Stimulated activated effector memory CD8-positive, alpha-beta T cell treated with anti-CD3 and anti-CD28 coated beads, Interleukin-12 subunit alpha, Interleukin-12 subunit beta, amount 100 ng/mL, for 72 hours (primary cell): ENCODE results near the gene KCTD16.

ENCODE experiments used
- ATAC-seq: fragments of 150-1000 bp; cut with Tn5 transposase; 2 replicates; pipeline ENCODE4 v1.10.0; 2021
- DNase-seq, 2 donors: peaks; one replicate each; pipeline ENCODE4 v3.0.0; 2021 to 2022; ENCODE audit warnings: low spot score in 2 of 2
- H3K27ac Mint-ChIP-seq: one replicate; pipeline ENCODE4 v1.8.0; 2022; ENCODE audit warnings: mild to moderate bottlenecking, mixed read lengths
- H3K36me3 Mint-ChIP-seq: one replicate; pipeline ENCODE4 v1.8.0; 2022; ENCODE audit warnings: mild to moderate bottlenecking, mixed read lengths
- H3K4me1 Mint-ChIP-seq: one replicate; pipeline ENCODE4 v1.8.0; 2022; ENCODE audit warnings: mixed read lengths
- H3K4me3 Mint-ChIP-seq: one replicate; pipeline ENCODE4 v1.8.0; 2022; ENCODE audit warnings: mild to moderate bottlenecking, mixed read lengths
- H3K9me3 Mint-ChIP-seq: one replicate; pipeline ENCODE4 v1.8.0; 2022; ENCODE audit warnings: mixed read lengths

Gene KCTD16

DNA sequence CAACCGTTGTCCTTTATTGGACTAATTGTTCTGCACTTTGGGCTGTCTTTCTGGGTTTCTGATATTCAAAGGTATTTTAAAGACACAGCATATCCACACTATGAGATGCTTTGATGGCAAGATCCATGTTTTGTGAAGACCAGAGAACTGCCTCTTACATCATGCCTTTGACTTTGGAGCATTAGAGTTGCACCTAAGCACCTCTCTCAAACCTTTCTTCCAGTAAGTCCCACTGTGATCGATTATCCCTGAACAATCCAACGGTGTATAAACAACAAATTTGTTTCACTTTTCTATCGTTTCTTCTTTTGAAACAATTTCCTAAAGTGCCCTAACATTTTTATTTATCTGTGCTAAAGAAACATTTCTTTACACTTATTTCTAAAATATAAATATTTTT lies 144.4 kb downstream of the KCTD16 start:
- no peaks in the 10 kb centered on the region for H3K9me3 Mint-ChIP-seq
- no peak for DNase-seq
- no peak overlapping the region for H3K27ac Mint-ChIP-seq
- no peak for ATAC-seq
- H3K4me3 Mint-ChIP-seq: no peak overlapping the region
- no peaks in the 10 kb centered on the region for H3K4me1 Mint-ChIP-seq
- no peaks in the 10 kb centered on the region for H3K36me3 Mint-ChIP-seq

GRCh38 chr5:144315994-144316634 lies 145.4 kb downstream of the KCTD16 start:
- Mint-ChIP-seq H3K9me3 (no peaks in the 10 kb centered on the region), H3K27ac (no peak overlapping the region), H3K36me3 (no peaks in the 10 kb centered on the region), H3K4me3 (no peak overlapping the region), H3K4me1 (no peaks in the 10 kb centered on the region)
- ATAC-seq (no peak), DNase-seq (no peak)

- Mint-ChIP-seq H3K9me3 (no peaks in the 10 kb centered on the region), H3K27ac (no peak overlapping the region), H3K4me1 (no peaks in the 10 kb centered on the region), H3K4me3 (no peak overlapping the region), H3K36me3 (no peaks in the 10 kb centered on the region)
- no peak for DNase-seq
- no peak for ATAC-seq
Observed at GRCh38 chr5:144318011-144318410, 147.3 kb downstream of the KCTD16 start.

DNA sequence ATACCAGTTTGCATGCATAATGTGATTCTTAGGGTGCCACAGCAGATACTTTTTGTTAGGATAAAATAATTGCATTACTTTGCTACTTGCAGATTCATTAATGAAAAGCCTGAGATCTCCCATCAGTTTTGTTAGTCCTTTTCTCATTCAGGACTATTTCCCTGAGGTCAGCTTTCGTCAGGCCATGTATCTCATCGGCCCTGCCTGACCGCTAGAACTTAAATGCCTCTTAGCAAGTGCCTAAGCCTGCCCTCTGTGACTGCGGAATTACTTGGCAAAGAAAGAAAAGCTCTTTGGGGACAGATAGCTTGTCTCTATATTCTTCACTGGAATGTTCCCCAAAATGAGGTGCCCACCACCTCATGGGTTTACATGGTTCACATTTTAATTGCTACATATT lies 147.8 kb downstream of the KCTD16 start:
- Mint-ChIP-seq H3K36me3 (no peaks in the 10 kb centered on the region), H3K4me3 (no peak overlapping the region), H3K27ac (no peak overlapping the region), H3K4me1 (no peaks in the 10 kb centered on the region), H3K9me3 (no peaks in the 10 kb centered on the region)
- ATAC-seq: no peak
- DNase-seq: no peak

- H3K4me1 Mint-ChIP-seq: no peaks in the 10 kb centered on the region
- H3K36me3 Mint-ChIP-seq: no peaks in the 10 kb centered on the region
- ATAC-seq: no peak
Observed at GRCh38 chr5:144323181-144323580, 152.5 kb downstream of the KCTD16 start.

GRCh38 chr5:144325532-144325931 lies 154.9 kb downstream of the KCTD16 start:
- no peaks in the 10 kb centered on the region for H3K4me1 Mint-ChIP-seq
- no peak overlapping the region for H3K4me3 Mint-ChIP-seq
- no peak for DNase-seq

More at GRCh38 chr5:144323181-144323580, 152.5 kb downstream of the KCTD16 start:
- no peak for DNase-seq
- Mint-ChIP-seq H3K9me3 (no peaks in the 10 kb centered on the region), H3K4me3 (no peak overlapping the region), H3K27ac (no peak overlapping the region)

DNA sequence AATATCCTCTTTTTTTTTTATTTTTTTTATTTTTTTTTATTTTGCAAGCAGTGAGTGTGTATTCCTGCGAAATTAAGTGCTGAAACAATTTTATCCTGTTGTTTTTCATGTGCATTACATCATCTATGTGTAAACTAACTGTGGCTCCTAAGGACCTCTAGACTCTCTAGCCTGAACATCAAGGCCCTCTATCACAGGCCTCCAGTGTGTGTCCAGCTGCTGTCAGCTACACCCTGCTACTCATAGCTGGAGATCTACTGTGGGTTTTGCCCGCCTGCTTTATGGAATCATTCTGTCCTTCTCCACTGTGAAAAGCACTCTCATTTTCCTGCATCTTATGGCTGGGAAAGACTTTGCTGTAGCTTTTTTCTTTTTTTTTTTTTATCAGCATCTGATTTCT lies 157.8 kb downstream of the KCTD16 start:
- ATAC-seq: no peak
- H3K4me1 Mint-ChIP-seq: no peaks in the 10 kb centered on the region
- H3K9me3 Mint-ChIP-seq: no peaks in the 10 kb centered on the region
- no peak overlapping the region for H3K4me3 Mint-ChIP-seq
- no peaks in the 10 kb centered on the region for H3K36me3 Mint-ChIP-seq
- DNase-seq: no peak
- H3K27ac Mint-ChIP-seq: no peak overlapping the region

More at GRCh38 chr5:144325532-144325931, 154.9 kb downstream of the KCTD16 start:
- ATAC-seq: no peak
- H3K9me3 Mint-ChIP-seq: no peaks in the 10 kb centered on the region
- no peaks in the 10 kb centered on the region for H3K36me3 Mint-ChIP-seq
- no peak overlapping the region for H3K27ac Mint-ChIP-seq

DNA sequence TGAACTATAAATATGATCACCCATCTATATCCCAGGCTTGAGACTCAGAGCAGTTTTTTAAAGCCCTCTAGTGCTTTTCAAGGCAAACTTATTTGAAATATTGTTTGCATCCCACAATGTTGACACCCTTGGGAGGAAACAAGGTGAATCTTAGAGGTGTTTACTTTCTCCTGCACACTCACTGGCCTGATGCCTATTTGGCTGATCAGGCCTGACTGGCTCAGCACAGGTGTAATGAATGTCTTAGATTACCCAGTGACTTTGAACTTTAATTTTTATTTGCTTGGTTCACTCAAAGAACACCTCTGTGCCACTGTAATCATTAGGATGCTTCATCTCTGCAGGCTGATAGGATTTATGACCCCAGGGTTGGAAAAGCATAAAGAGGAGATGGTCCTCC lies 158.3 kb downstream of the KCTD16 start:
- Mint-ChIP-seq H3K36me3 (no peaks in the 10 kb centered on the region), H3K27ac (no peak overlapping the region), H3K4me3 (no peak overlapping the region), H3K4me1 (no peaks in the 10 kb centered on the region), H3K9me3 (no peaks in the 10 kb centered on the region)
- no peak for ATAC-seq
- no peak for DNase-seq

DNA sequence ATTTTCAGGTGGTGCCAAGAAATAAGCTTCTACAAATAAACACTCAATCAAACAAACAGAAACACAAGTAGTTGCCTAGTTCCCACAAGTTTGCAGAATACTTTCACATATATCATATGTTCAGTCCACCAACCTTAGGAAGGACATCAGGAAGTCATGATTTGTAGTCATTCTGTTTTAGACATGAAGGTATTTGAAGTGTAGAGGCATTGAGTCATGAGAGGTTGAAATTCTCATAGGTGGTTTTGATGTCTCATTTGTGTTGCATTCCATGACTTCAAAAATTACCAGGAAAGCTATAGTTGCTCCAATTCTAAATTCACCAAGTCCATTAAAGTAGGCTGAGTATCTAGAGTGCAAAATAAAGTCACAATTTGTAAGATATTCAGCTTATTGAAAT lies 159.0 kb downstream of the KCTD16 start:
- Mint-ChIP-seq H3K9me3 (no peaks in the 10 kb centered on the region), H3K4me1 (no peaks in the 10 kb centered on the region), H3K4me3 (no peak overlapping the region), H3K27ac (no peak overlapping the region), H3K36me3 (no peaks in the 10 kb centered on the region)
- DNase-seq (no peak), ATAC-seq (no peak)

GRCh38 chr5:144331361-144331760 lies 160.7 kb downstream of the KCTD16 start:
- H3K36me3 Mint-ChIP-seq: no peaks in the 10 kb centered on the region
- no peaks in the 10 kb centered on the region for H3K4me1 Mint-ChIP-seq
- ATAC-seq: no peak
- no peak overlapping the region for H3K27ac Mint-ChIP-seq
- DNase-seq: no peak
- no peak overlapping the region for H3K4me3 Mint-ChIP-seq
- H3K9me3 Mint-ChIP-seq: no peaks in the 10 kb centered on the region

DNA sequence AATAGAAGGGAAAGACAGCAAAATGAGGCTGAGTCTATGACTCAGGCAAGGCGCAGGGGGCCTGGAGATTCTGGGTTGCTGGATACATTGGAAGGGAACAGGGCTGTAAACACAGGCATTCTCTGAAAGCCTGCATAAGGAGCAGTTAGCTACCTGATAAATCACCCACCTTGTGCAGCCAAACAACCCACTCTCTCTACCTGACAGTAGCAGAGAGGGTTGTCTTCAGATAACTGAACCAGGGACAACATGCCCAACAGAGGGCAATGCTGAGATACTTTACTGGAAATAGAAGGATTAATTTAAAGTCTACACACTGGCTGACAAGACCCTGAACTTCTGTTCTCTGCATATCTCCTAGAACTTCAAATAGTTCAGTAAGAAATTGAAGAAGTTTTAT lies 161.6 kb downstream of the KCTD16 start:
- no peak overlapping the region for H3K4me3 Mint-ChIP-seq
- no peaks in the 10 kb centered on the region for H3K36me3 Mint-ChIP-seq
- DNase-seq (no peak), ATAC-seq (no peak)
- no peak overlapping the region for H3K27ac Mint-ChIP-seq
- H3K9me3 Mint-ChIP-seq: no peaks in the 10 kb centered on the region
- no peaks in the 10 kb centered on the region for H3K4me1 Mint-ChIP-seq

DNA sequence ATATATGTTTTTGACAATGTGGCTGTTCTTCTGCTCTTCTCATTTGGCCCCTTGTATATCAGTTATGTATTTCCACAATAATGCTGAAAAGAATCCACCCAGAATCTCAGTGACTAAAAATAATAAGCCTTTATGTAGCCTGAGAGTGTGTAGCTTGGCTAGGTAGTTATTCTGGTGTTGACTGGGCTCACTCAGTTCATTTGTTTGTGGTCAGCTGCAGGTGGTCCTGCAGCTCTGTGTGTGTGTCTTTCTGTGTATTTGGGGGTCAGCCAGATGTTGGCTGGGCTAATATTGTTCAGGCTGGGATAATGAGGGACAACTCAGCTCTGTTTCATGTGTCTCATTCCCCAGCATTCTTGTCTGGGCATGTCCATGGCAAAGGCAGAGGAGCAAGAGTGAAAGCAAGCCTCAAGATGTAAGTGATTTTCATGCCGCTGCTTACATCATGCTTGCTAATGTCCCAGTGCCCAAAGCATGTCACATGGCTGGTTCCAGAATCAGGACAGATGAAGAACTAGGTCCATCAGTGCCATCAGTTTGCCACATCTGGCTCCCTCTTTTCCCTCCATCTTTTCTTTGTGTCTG lies 162.8 kb downstream of the KCTD16 start:
- ATAC-seq (no peak), DNase-seq (no peak)
- no peaks in the 10 kb centered on the region for H3K9me3 Mint-ChIP-seq
- H3K27ac Mint-ChIP-seq: no peak overlapping the region
- H3K36me3 Mint-ChIP-seq: no peaks in the 10 kb centered on the region
- H3K4me1 Mint-ChIP-seq: no peaks in the 10 kb centered on the region
- H3K4me3 Mint-ChIP-seq: no peak overlapping the region

DNA sequence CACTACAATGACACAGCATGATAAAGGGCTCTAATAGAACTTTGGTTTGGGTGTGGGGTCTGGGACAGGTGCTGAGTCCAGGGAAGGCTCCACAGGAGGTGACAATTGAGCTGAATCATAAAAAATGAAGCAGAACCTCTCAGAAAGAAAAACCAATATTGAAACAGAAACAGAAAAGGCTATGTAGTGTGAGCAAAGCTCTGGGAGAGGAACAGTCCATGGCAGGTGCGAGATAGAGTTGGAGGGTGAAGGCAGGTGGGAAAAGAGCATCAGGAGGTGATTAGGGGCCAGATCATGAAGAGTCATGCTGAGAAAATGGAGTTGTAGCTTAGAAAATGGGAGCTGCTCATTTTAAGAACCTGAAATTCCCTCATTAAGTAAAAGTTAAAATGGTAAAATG lies 164.9 kb downstream of the KCTD16 start:
- H3K36me3 Mint-ChIP-seq: no peaks in the 10 kb centered on the region
- H3K27ac Mint-ChIP-seq: no peak overlapping the region
- DNase-seq (no peak), ATAC-seq (no peak)
- H3K4me3 Mint-ChIP-seq: no peak overlapping the region
- H3K9me3 Mint-ChIP-seq: peaks cover 3% of the 10 kb centered on the region
- no peaks in the 10 kb centered on the region for H3K4me1 Mint-ChIP-seq

DNA sequence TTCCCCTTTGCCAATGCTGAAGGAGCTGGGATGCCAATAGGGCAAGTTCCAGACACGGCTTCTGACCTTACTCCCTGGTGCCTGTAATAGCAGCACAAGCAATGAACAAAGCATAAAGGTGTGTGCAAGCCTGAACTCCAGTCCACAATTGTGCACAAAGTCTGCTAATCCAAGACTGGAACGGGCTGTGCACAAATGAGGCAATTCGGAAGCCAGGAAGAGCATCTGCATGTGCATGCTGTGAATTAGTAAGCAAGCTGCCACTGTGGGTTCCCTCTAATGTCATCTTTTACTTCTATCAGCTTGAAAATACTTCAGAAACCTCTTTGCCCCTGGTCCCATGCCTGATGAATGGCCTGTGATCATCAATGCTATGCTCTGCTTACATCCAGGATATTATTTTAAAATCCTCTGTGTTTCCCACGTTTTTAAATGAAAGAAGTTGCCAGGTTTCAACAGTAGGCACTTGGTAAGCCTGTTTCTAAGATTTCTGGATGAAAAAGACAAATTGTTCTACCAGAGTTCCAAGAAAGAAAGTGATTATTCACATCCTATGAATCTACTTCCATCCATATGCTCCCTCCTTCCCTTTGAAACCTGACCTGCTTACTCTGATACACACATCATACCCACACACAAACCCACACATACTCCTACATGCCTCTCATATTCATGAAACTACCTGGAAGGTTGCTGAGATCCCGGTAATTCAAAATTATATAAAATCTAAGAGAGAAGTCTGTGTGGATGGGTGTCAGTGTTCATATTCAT lies 165.7 kb downstream of the KCTD16 start:
- Mint-ChIP-seq H3K4me3 (no peak overlapping the region), H3K36me3 (no peaks in the 10 kb centered on the region), H3K4me1 (no peaks in the 10 kb centered on the region), H3K27ac (no peak overlapping the region), H3K9me3 (peaks cover 3% of the 10 kb centered on the region)
- ATAC-seq (no peak), DNase-seq (no peak)

DNA sequence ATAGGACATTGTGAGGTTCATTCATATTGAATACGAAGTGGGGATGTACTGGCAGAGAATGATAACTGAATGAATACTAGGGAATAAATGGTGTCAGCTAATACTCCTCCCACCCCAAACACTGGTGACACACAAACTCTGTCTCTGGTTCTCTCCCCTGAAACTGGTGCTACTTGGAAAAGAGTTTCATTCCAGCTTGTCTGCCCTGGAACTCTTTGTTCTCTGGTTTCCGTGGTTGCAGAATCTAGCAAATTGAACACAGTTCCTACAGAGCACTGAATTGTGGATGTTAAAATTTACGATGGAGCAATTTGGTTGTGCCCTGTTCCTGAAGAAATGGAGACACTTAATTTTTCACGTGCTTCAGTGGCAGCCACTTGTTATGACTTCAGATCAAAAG lies 181.7 kb downstream of the KCTD16 start:
- Mint-ChIP-seq H3K36me3 (no peaks in the 10 kb centered on the region), H3K4me1 (no peaks in the 10 kb centered on the region), H3K9me3 (no peaks in the 10 kb centered on the region)

DNA sequence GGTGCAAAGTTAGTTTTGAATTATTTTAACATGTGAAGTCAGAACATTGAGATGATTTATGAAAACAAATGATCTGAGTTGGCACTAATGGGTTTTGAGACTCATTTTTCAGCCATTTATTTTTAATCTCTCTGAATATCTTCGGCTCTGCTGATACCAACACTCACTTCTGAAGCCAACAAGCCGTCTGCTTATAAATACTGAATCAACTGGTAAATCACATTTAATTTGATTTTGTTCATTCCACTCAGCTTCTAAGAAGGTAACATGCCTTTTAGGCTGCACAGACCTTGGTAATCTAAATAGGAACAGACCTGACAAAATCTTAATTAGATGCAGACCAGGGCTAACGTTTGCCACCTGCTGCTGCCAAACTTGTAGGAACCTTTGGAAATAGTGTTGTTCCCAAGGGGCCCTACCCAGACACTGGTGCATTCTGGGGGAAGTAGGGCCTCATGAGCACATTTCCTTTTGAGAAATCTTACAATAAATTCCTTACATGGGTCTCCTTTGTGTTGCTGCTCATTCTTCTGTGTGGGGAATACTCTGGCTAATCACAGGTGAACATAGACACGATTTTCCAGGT lies 182.2 kb downstream of the KCTD16 start:
- ATAC-seq (no peak), DNase-seq (no peak)
- Mint-ChIP-seq H3K9me3 (no peaks in the 10 kb centered on the region), H3K36me3 (no peaks in the 10 kb centered on the region), H3K4me1 (no peaks in the 10 kb centered on the region), H3K27ac (no peak overlapping the region), H3K4me3 (no peak overlapping the region)

More for the DNA sequence above, 181.7 kb downstream of the KCTD16 start:
- no peak overlapping the region for H3K27ac Mint-ChIP-seq
- ATAC-seq: no peak
- no peak for DNase-seq
- H3K4me3 Mint-ChIP-seq: no peak overlapping the region
